Medulla oblongata (tissue), 1 donor: ENCODE data around the gene ITPR1.
"Not testable (repeated sequence)": the region's sequence is repeated elsewhere in the genome, so short reads cannot be mapped to it uniquely, and the experiment has no call there.

Experiments
- DNase-seq: peaks from one replicate; pipeline ENCODE4 v3.0.0-alpha.2; 2015; ENCODE audit errors: extremely low spot score

The ITPR1 gene

GRCh38 chr3:4571690-4572334, 78.7 kb downstream of the ITPR1 start:
- no peak for DNase-seq

GRCh38 chr3:4573153-4573552, 80.0 kb downstream of the ITPR1 start:
- no peak for DNase-seq

GRCh38 chr3:4574426-4574965, 81.3 kb downstream of the ITPR1 start:
- DNase-seq, result no peak

- DNase-seq, result no peak
These were observed 82.2 kb downstream of the ITPR1 start for GRCh38 chr3:4575381-4575780.

DNA sequence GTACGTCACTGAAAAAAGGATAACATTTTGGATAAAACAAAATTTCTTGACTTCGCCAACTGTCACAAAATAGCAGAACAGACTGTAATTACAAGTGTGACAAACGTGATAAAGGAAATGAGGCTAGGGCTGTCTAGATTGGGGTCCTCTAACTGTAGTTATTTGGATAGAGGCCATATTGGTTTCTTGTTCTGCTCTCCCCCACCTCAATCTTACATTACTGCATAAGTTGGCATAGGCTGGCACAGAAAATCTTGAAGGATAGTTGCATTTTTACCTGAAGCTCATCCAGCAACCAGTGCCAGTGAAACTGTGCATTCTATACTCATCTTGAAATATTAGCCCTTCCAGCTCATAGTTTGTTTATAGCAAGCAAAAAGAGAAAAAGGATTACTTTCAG, 84.6 kb downstream of the ITPR1 start:
- no peak for DNase-seq

DNA sequence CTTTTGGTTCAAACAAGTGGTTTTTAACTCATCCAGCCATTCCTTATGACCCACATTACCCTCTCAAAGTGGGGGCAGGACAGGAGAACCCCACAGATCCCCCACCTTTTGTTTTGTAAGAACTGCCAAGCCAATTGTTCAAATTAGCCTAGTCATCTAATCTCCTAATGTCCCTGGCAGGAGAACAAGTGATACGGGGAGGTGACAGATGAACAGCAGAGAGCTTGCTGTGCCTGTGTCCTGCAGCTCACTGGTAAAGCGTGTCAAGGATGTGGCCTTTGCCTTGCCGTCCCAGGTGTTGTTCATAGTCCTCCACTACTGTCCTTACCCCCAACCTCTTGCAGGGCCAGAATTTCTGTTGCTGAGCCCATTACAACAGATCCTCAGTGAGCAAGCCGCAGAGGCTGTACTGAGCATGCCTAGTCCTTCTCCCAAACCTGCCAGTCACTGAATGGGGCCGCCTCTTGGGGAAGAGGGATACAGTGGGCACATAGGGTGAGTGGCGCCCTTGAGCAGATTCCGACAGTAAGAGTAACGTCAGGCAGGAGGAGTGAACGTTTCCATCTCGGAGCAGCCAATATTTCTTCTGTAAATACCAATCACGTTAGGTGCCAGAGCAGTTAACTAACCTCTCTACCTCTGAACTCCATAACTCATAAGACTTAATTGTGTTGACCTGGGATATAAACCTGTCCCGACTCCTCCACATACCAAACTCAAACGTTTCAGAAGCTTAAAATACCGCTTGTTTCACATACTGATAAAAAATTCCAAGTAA, 87.4 kb downstream of the ITPR1 start:
- no peak for DNase-seq

DNA sequence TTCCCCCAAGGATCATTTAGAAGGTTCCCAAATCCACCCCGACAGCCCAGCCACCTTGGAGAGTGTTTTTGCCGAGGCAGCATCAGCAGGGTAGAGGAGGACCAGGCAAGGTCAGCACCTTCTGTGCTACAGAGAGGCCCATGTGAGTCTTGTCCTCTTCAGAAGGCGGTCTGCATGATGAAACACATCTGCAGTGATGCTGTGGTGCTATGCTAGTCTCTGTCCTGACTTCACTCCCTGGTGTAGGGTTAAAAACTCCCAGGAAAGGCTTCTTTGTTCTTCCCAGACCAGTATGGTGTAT, 87.9 kb downstream of the ITPR1 start:
- DNase-seq, result no peak

DNA sequence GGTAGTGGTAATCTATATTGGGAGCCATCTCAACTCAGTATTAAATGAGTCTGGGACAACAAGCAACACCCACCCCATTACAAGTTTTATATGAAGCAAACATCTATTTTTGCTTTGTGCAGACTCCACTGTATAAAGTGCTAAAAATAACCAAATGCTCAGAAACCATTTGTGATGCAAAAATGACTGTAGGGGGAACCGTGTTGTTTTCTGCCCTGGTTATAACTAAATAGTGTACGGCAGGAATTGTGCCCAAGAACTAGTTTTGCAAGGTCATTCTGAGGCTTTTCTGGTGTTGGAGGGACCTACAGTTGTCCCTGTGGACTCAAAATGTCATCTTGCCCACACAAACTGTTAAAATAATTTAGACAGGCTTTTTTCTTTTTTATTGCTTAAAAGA, 88.3 kb downstream of the ITPR1 start:
- DNase-seq, result no peak

DNA sequence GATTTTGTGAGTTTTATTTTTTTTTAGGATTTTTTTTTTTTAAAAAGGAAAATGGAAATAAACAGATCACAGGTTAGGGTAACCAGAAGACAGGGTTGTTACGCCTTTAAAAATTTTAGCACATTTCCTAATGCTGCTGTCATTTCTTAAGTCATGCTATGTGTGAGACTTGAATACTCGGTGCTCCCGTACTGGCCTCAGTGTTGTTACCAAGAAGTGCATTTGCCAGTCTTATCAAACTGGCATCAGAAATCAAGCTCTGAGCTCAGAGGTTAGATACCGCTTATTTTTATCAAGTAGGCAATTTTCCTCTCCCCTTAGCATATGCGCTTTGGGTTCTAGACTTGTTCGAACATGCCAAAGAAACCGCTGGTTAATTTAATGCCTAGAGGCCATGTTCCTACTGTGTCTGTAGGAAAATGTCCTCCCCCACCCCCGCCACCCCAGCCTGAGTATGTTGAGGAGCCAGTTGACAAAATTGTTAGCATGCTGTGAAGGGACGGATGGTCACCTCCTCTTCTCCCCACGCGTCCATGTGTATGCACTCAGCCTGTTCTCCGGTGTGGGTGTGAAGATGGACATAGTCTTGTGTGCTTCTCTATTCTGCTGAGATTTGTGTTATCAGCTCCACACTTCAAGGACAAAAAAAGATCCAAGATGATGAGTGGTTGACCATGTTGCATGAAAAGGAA, 88.9 kb downstream of the ITPR1 start:
- no peak for DNase-seq

GRCh38 chr3:4582624-4583023, 89.5 kb downstream of the ITPR1 start:
- DNase-seq, result no peak

- no peak for DNase-seq
These were observed 90.3 kb downstream of the ITPR1 start for GRCh38 chr3:4583416-4583815.

- peak; percentile 49 for DNase-seq
These were observed 91.5 kb downstream of the ITPR1 start for GRCh38 chr3:4584456-4585249.

- DNase-seq, result no peak
These were observed 93.2 kb downstream of the ITPR1 start for GRCh38 chr3:4586381-4586780.

DNA sequence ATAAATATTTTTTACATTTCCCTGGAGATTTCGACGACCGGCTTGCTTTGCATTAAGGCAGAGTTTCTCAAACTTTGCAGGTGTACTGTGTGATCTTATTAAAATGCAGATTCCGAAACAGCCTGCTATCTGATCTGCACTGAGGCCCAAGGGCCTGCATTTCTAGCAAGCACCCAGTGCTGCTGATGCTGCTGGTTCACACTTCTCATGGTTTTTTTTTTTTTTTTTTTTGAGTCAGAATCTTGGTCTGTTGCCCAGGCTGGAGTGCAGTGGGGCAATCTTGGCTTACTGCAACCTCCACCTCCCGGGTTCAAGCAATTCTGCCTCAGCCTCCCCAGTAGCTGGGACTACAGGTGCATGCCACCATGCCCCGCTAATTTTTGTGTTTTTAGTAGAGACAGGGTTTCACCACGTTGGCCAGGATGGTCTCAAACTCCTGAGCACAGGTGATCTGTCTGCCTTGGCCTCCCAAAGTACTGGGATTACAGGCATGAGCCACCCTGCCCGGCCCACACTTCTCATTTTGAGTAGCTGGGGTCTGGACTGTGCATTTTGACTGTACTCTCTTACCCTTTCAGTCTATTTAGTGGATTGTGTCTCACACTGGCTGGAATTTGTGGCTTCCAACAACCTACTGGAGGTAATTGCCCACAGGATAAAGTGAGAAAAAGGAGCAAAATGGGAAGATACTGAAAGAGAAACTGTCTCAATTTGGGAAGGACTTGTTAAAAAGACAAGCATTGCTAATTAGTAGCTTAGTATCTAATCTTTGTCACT, 94.1 kb downstream of the ITPR1 start:
- no peak for DNase-seq

- no peak for DNase-seq
These were observed 94.6 kb downstream of the ITPR1 start for GRCh38 chr3:4587838-4588105.

DNA sequence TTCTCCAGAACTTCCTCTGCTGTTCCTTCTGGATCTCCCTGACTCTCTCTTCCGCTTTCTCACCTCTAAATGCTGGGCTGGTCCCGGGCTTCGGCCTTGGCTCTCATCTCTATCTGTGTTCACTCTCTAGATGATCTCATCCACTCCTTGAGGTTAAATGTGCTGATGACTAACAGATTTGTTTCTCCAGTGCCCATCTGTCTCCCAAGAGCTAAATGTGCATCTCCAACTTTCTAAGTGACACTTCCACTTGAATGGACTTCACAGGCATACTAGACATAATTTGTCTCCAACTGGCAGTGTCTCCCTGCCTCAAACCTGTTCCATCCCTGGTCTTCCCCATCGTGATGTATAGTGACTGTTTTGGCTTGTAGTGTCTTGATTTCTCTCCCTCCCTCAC, 95.3 kb downstream of the ITPR1 start:
- no peak for DNase-seq

DNA sequence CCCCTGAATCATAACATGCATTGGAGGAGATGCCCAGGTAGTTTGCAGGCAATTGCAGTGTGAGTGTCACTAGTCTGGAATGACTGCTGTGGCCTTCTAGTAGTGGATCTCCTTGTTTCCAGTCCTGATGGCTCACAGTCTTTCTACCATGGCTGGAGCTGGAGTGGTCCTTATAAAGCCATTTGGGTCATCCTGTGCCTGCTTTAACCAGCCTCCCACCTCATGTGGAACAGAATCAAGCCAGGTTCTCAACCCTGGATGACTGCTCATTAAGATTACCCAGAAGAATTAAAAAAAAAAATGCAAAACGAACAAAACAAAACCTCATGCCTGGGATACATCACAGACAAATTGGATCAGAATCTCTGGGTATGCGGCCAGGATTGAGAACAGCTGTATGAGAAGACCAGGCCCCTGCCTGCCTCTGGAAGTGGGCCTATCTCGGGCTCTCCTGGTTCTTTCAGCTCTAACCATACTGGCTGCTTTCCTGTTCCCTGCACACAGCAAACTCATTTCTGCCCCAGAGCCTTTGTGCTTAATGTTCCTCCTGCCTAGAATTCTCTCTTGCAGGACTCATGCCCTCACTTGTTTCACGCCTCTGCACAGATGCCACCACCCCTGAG, 96.4 kb downstream of the ITPR1 start:
- DNase-seq, result no peak

- DNase-seq, result not testable (repeated sequence)
These were observed 97.7 kb downstream of the ITPR1 start for GRCh38 chr3:4590849-4591248.

- no peak for DNase-seq
These were observed 98.5 kb downstream of the ITPR1 start for GRCh38 chr3:4591669-4592068.

GRCh38 chr3:4593014-4593413, 99.9 kb downstream of the ITPR1 start:
- no peak for DNase-seq

- no peak for DNase-seq
These were observed 102.6 kb downstream of the ITPR1 start for GRCh38 chr3:4595710-4596113.
